Measurements from ENCODE around the gene PROM1.

PROM1 gene

DNA sequence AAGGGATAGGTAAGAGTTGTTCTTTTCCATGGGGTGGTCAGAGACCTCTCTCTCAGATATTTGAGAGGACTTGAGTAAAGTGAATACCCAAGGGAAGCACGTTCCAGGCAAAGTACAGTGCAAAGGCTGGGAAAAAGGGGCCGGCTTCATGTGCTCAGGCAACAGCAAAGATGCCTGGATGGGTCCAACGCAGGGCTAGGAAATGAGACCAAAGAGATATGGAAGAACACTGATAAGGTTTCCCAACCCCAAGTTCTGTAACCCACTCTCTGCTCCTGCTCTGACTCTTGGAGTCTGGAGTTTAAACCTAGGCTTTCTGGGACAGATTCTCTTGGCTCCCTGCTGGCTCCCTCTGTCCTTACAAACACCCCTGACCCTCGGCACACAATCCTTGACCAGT is 36.2 kb upstream of the PROM1 start:
- Histone ChIP-seq H3K27me3 (replicated peaks in 2 of 5; ENCODE audit: control insufficient read depth in 4 of 5, insufficient read depth in 5 of 5, low read length in 4 of 5) (no peaks in the 10 kb centered on the region), H3K9me3 (ENCODE audit: control extremely low read depth in 1 of 5, control insufficient read depth in 4 of 5, insufficient read depth in 2 of 5, low read depth in 1 of 5, low read length in 4 of 5) (no peaks in the 10 kb centered on the region), H3K4me1 (ENCODE audit: control extremely low read depth in 1 of 4, control insufficient read depth in 4 of 4, insufficient read depth in 4 of 4, low read length in 3 of 4) (peaks cover 17 to 33% (median 24%) of the 10 kb centered on the region in 4 experiments), H3K36me3 (ENCODE audit: control insufficient read depth in 4 of 4, insufficient read depth in 4 of 4, low read length in 3 of 4) (no peaks in the 10 kb centered on the region), H3K4me3 (ENCODE audit: control insufficient read depth in 1 of 7, extremely low read depth in 1 of 7, insufficient read depth in 4 of 7, low read depth in 2 of 7, low read length in 6 of 7) (no peak overlapping the region), H3K27ac (ENCODE audit: insufficient read depth in 1 of 2, low read depth in 1 of 2, low read length in 2 of 2, poor library complexity in 1 of 2, severe bottlenecking in 2 of 2) (no peak overlapping the region)
- CTCF ChIA-PET, result interaction anchor here (1.2 kb wide), 1 partner anchor 11 kb away, joined by 3 read pairs; no protein-coding TSS in a partner anchor
- no peak for DNase-seq
- WGBS (ENCODE audit: insufficient coverage), result 72% methylated on average over 3 of the region's 4 CpGs
- POLR2A ChIA-PET, result no interaction called here

DNA sequence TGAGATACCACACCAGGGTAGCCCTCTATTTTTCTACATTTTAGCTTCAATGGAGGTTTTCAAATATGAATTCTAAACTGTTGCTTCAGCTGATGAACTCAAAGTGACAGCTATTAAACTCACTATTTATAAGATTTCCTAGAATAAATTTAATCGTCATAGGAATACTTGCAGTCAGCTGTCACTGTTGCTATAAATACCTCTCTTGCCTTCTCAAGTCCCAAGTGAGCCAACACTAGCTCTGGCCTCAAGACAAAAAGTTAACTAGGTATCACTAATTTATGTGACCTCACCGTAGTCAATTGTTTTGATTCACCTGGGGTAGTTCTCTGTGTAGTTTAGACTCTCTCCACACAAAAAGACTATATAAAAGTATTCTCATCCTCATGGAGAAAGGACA is 34.3 kb upstream of the PROM1 start:
- Histone ChIP-seq H3K27me3 (replicated peaks in 2 of 5; ENCODE audit: control insufficient read depth in 4 of 5, insufficient read depth in 5 of 5, low read length in 4 of 5) (no peaks in the 10 kb centered on the region), H3K36me3 (ENCODE audit: control insufficient read depth in 4 of 4, insufficient read depth in 4 of 4, low read length in 3 of 4) (no peaks in the 10 kb centered on the region), H3K9me3 (ENCODE audit: control extremely low read depth in 1 of 5, control insufficient read depth in 4 of 5, insufficient read depth in 2 of 5, low read depth in 1 of 5, low read length in 4 of 5) (no peaks in the 10 kb centered on the region), H3K4me1 (ENCODE audit: control extremely low read depth in 1 of 4, control insufficient read depth in 4 of 4, insufficient read depth in 4 of 4, low read length in 3 of 4) (peaks cover 10 to 15% (median 11%) of the 10 kb centered on the region in 4 experiments), H3K4me3 (ENCODE audit: control insufficient read depth in 1 of 7, extremely low read depth in 1 of 7, insufficient read depth in 4 of 7, low read depth in 2 of 7, low read length in 6 of 7) (no peak overlapping the region), H3K27ac (ENCODE audit: insufficient read depth in 1 of 2, low read depth in 1 of 2, low read length in 2 of 2, poor library complexity in 1 of 2, severe bottlenecking in 2 of 2) (no peak overlapping the region)
- WGBS (ENCODE audit: insufficient coverage), result no CpG with 5 or more reads among the region's 2 CpGs
- no peak for DNase-seq
- ChIA-PET POLR2A (no interaction called here), CTCF (interaction anchor here (0.7 to 1.8 kb wide), 5 partner anchors 11 to 28 kb away, joined by 3 to 5 read pairs (median 3); no protein-coding TSS in a partner anchor)

DNA sequence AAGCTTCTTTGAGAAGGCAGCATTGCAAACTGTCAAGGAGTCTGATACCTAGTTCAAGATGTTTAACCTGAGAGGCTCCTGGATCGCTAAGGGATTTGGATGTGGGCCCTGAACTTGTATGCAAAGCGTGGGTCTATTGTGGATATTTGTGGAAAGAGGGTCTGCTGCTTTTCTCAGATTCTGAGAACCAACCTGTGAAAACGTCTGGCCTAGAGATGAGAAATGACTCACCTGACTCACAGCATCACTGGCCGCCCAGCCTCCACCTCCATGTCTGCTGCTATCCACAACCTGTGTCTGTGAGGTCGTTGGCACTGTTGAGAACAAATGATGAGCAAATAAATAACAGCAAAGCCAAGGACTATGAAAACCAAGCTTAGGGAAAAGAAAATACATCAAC is 33.3 kb upstream of the PROM1 start:
- no peaks in the 10 kb centered on the region for H3K27me3 ChIP-seq (replicated peaks in 2 of 5; ENCODE audit: control insufficient read depth in 4 of 5, insufficient read depth in 5 of 5, low read length in 4 of 5)
- CTCF ChIA-PET, result interaction anchor here (0.7 to 1.3 kb wide), 4 partner anchors 10 to 25 kb away, joined by 3 read pairs; no protein-coding TSS in a partner anchor

DNA sequence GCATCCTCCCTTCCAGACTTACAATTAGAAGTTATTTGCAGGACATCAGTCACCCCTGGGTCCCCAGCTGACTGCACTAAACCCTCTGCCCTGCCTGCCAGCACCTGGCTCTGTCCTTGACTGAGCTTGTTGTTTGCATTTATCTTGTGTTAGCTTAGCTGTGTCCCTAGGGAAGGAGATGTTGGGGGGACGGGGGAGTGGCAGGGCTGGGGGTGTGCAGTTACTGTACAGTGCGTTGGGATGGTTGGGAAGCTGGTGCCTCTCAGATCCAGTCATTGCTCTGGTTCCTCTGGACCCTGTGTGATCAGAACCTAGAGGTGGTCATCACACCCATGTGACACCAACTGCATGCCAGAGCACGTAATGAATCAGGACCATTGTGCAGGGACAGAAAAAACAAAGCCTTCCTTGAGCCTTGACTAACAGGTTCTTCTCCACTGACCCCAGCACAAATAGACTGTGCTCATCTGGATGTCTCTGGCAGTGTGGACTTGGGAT is 32.7 kb upstream of the PROM1 start:
- ChIA-PET POLR2A (no interaction called here), CTCF (interaction anchor here (1.0 to 1.3 kb wide), 3 partner anchors 13 to 148 kb away, joined by 3 to 4 read pairs (median 3); no protein-coding TSS in a partner anchor)
- no peaks in the 10 kb centered on the region for H3K27me3 ChIP-seq (replicated peaks in 2 of 5; ENCODE audit: control insufficient read depth in 4 of 5, insufficient read depth in 5 of 5, low read length in 4 of 5)
- no peak overlapping the region for H3K4me3 ChIP-seq (ENCODE audit: control insufficient read depth in 1 of 7, extremely low read depth in 1 of 7, insufficient read depth in 4 of 7, low read depth in 2 of 7, low read length in 6 of 7)
- no peaks in the 10 kb centered on the region for H3K36me3 ChIP-seq (ENCODE audit: control insufficient read depth in 4 of 4, insufficient read depth in 4 of 4, low read length in 3 of 4)
- DNase-seq, result peak in 2 of 3 donors; percentile 14 to 28
- H3K9me3 ChIP-seq (ENCODE audit: control extremely low read depth in 1 of 5, control insufficient read depth in 4 of 5, insufficient read depth in 2 of 5, low read depth in 1 of 5, low read length in 4 of 5), result no peaks in the 10 kb centered on the region
- H3K4me1 ChIP-seq (ENCODE audit: control extremely low read depth in 1 of 4, control insufficient read depth in 4 of 4, insufficient read depth in 4 of 4, low read length in 3 of 4), result no peaks in the 10 kb centered on the region
- 73% methylated on average over 3 of the region's 3 CpGs for WGBS (ENCODE audit: insufficient coverage)
- H3K27ac ChIP-seq (ENCODE audit: insufficient read depth in 1 of 2, low read depth in 1 of 2, low read length in 2 of 2, poor library complexity in 1 of 2, severe bottlenecking in 2 of 2), result no peak overlapping the region

More for the DNA sequence above, 33.3 kb upstream of the PROM1 start:
- no peak overlapping the region for H3K4me3 ChIP-seq (ENCODE audit: control insufficient read depth in 1 of 7, extremely low read depth in 1 of 7, insufficient read depth in 4 of 7, low read depth in 2 of 7, low read length in 6 of 7)
- H3K27ac ChIP-seq (ENCODE audit: insufficient read depth in 1 of 2, low read depth in 1 of 2, low read length in 2 of 2, poor library complexity in 1 of 2, severe bottlenecking in 2 of 2), result no peak overlapping the region
- no peak for DNase-seq
- H3K36me3 ChIP-seq (ENCODE audit: control insufficient read depth in 4 of 4, insufficient read depth in 4 of 4, low read length in 3 of 4), result no peaks in the 10 kb centered on the region
- peaks cover under 1 to 6% (median 3%) of the 10 kb centered on the region in 4 experiments for H3K4me1 ChIP-seq (ENCODE audit: control extremely low read depth in 1 of 4, control insufficient read depth in 4 of 4, insufficient read depth in 4 of 4, low read length in 3 of 4)
- POLR2A ChIA-PET, result no interaction called here
- WGBS (ENCODE audit: insufficient coverage), result 100% methylated on average over 4 of the region's 5 CpGs
- H3K9me3 ChIP-seq (ENCODE audit: control extremely low read depth in 1 of 5, control insufficient read depth in 4 of 5, insufficient read depth in 2 of 5, low read depth in 1 of 5, low read length in 4 of 5), result no peaks in the 10 kb centered on the region

DNA sequence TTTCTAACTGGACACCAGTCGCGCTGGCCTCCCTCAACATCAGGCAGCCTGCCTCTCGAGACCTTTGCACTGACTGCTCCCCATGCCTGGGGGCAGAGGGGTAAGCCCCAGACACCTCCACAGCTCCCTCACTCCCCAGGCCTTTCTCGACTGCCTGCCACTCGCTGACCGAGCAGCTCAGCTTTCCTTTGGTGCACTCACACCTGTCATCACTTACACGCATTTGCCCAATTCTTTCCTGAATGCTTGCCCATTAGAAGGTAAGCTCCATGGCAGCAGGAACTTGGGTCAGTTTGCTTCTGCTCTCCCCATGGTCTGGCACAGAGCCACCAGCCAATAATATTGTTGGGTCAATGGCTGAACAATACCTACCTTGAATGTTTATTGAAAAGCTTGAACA is 32.2 kb upstream of the PROM1 start:
- Histone ChIP-seq H3K4me1 (ENCODE audit: control extremely low read depth in 1 of 4, control insufficient read depth in 4 of 4, insufficient read depth in 4 of 4, low read length in 3 of 4) (no peaks in the 10 kb centered on the region), H3K36me3 (ENCODE audit: control insufficient read depth in 4 of 4, insufficient read depth in 4 of 4, low read length in 3 of 4) (no peaks in the 10 kb centered on the region), H3K4me3 (ENCODE audit: control insufficient read depth in 1 of 7, extremely low read depth in 1 of 7, insufficient read depth in 4 of 7, low read depth in 2 of 7, low read length in 6 of 7) (no peak overlapping the region), H3K9me3 (ENCODE audit: control extremely low read depth in 1 of 5, control insufficient read depth in 4 of 5, insufficient read depth in 2 of 5, low read depth in 1 of 5, low read length in 4 of 5) (no peaks in the 10 kb centered on the region), H3K27ac (ENCODE audit: insufficient read depth in 1 of 2, low read depth in 1 of 2, low read length in 2 of 2, poor library complexity in 1 of 2, severe bottlenecking in 2 of 2) (no peak overlapping the region), H3K27me3 (replicated peaks in 2 of 5; ENCODE audit: control insufficient read depth in 4 of 5, insufficient read depth in 5 of 5, low read length in 4 of 5) (no peaks in the 10 kb centered on the region)
- DNase-seq, result no peak
- CTCF ChIA-PET, result interaction anchor here (1.0 to 1.3 kb wide), 3 partner anchors 13 to 148 kb away, joined by 3 to 4 read pairs (median 3); no protein-coding TSS in a partner anchor
- 95% methylated on average over 4 of the region's 7 CpGs for WGBS (ENCODE audit: insufficient coverage)
- POLR2A ChIA-PET, result no interaction called here

DNA sequence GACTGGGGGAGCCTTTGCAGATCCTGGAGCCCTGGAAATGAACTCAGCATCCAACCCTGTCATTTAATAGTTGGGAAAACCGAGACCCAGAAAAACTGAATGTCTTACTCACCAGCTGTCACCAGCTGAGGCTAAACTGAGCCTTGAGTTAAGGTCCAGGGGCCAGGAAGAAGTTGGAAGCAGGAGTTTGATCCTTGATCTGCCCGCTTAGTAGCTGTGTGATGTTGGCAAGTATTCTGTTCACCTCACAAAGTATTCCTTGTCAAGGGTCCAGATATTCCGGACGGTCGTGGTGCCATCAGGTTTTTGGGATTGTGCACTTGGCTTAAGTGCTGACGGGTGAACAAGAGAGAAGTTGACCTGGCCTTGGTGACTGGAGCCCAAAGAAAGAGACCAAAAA is 30.7 kb upstream of the PROM1 start:
- H3K9me3 ChIP-seq (ENCODE audit: control extremely low read depth in 1 of 5, control insufficient read depth in 4 of 5, insufficient read depth in 2 of 5, low read depth in 1 of 5, low read length in 4 of 5), result no peaks in the 10 kb centered on the region
- H3K4me3 ChIP-seq (ENCODE audit: control insufficient read depth in 1 of 7, extremely low read depth in 1 of 7, insufficient read depth in 4 of 7, low read depth in 2 of 7, low read length in 6 of 7), result no peak overlapping the region
- ChIA-PET POLR2A (no interaction called here), CTCF (interaction anchor here (0.8 to 1.6 kb wide), 2 partner anchors 12 kb away, joined by 3 read pairs; no protein-coding TSS in a partner anchor)
- no peak overlapping the region for H3K27ac ChIP-seq (ENCODE audit: insufficient read depth in 1 of 2, low read depth in 1 of 2, low read length in 2 of 2, poor library complexity in 1 of 2, severe bottlenecking in 2 of 2)
- H3K4me1 ChIP-seq (ENCODE audit: control extremely low read depth in 1 of 4, control insufficient read depth in 4 of 4, insufficient read depth in 4 of 4, low read length in 3 of 4), result no peaks in the 10 kb centered on the region
- 100% methylated on average over 6 of the region's 6 CpGs for WGBS (ENCODE audit: insufficient coverage)
- H3K36me3 ChIP-seq (ENCODE audit: control insufficient read depth in 4 of 4, insufficient read depth in 4 of 4, low read length in 3 of 4), result no peaks in the 10 kb centered on the region
- no peak for DNase-seq
- no peaks in the 10 kb centered on the region for H3K27me3 ChIP-seq (replicated peaks in 2 of 5; ENCODE audit: control insufficient read depth in 4 of 5, insufficient read depth in 5 of 5, low read length in 4 of 5)

DNA sequence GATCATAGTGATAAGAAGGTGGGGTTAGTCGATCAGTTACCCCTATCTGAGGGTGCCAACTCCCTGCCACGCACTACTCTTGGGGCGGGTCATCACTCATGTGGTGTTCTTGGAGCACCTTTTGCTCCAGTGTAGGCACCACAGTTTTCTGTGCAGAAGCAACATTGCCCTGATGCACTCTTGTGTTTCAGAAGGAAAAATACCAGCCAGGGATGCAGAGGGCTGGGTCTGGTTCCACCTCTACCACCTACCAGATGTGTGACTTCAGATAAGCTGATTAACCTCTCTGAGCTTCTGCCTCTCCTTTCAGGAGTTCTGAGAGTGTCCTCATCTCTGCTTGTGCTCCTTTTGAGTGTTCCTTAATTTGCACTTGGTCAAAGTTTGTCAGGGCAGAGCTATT is 29.9 kb upstream of the PROM1 start:
- 97% methylated on average over 3 of the region's 3 CpGs for WGBS (ENCODE audit: insufficient coverage)
- no peaks in the 10 kb centered on the region for H3K4me1 ChIP-seq (ENCODE audit: control extremely low read depth in 1 of 4, control insufficient read depth in 4 of 4, insufficient read depth in 4 of 4, low read length in 3 of 4)
- H3K4me3 ChIP-seq (ENCODE audit: control insufficient read depth in 1 of 7, extremely low read depth in 1 of 7, insufficient read depth in 4 of 7, low read depth in 2 of 7, low read length in 6 of 7), result no peak overlapping the region
- no peak for DNase-seq
- POLR2A ChIA-PET, result no interaction called here
- no peak overlapping the region for H3K27ac ChIP-seq (ENCODE audit: insufficient read depth in 1 of 2, low read depth in 1 of 2, low read length in 2 of 2, poor library complexity in 1 of 2, severe bottlenecking in 2 of 2)
- H3K36me3 ChIP-seq (ENCODE audit: control insufficient read depth in 4 of 4, insufficient read depth in 4 of 4, low read length in 3 of 4), result no peaks in the 10 kb centered on the region
- no peaks in the 10 kb centered on the region for H3K27me3 ChIP-seq (replicated peaks in 2 of 5; ENCODE audit: control insufficient read depth in 4 of 5, insufficient read depth in 5 of 5, low read length in 4 of 5)
- CTCF ChIA-PET, result interaction anchor here (0.8 to 1.6 kb wide), 2 partner anchors 12 to 13 kb away, joined by 3 read pairs; no protein-coding TSS in a partner anchor
- H3K9me3 ChIP-seq (ENCODE audit: control extremely low read depth in 1 of 5, control insufficient read depth in 4 of 5, insufficient read depth in 2 of 5, low read depth in 1 of 5, low read length in 4 of 5), result no peaks in the 10 kb centered on the region

Data from common myeloid progenitor, CD34-positive (primary cell).